ENCODE results near the gene PNPLA2. TPM values are rescaled to one million over a fixed set of nuclear protein-coding genes. Genes with fewer than 3 reads are reported as not detected.

Gene PNPLA2
- total RNA-seq, 2 donors from 2014 or later = 161 to 222 TPM

GRCh38 chr11:836274-836673 lies 17.6 kb downstream of the PNPLA2 start:
- DNase-seq (peak in 1 of 2 donors; percentile 12), ATAC-seq (no peak)
- intact Hi-C loops (cut with DNase I, micrococcal nuclease) = no loop called here

- intact Hi-C loops (cut with DNase I, micrococcal nuclease) = no loop called here
- ATAC-seq (no peak), DNase-seq (peak in 1 of 2 donors; percentile 7)
Measured at GRCh38 chr11:836700-837099, 18.0 kb downstream of the PNPLA2 start.

GRCh38 chr11:837189-837989 lies 18.7 kb downstream of the PNPLA2 start:
- DNase-seq (peak in 1 of 2 donors; percentile 22), ATAC-seq (no peak)
- intact Hi-C loops (cut with DNase I, micrococcal nuclease) = no loop called here

GRCh38 chr11:837990-838307 lies 19.2 kb downstream of the PNPLA2 start:
- no peak for DNase-seq
- intact Hi-C loops (cut with DNase I, micrococcal nuclease) = no loop called here
- no peak for ATAC-seq

GRCh38 chr11:838441-839279 lies 19.9 kb downstream of the PNPLA2 start:
- peak; percentile 59 to 74 for DNase-seq
- ATAC-seq = peak; percentile 15
- intact Hi-C loops (cut with DNase I, micrococcal nuclease) = no loop called here

GRCh38 chr11:839280-839623 lies 20.5 kb downstream of the PNPLA2 start:
- no peak for ATAC-seq
- intact Hi-C loops (cut with DNase I, micrococcal nuclease) = no loop called here
- no peak for DNase-seq

- intact Hi-C loops (cut with DNase I, micrococcal nuclease) = no loop called here
- ATAC-seq (no peak), DNase-seq (no peak)
Measured at GRCh38 chr11:839875-840617, 21.3 kb downstream of the PNPLA2 start.

- no peak for DNase-seq
- ATAC-seq = peak; percentile 31
- intact Hi-C loops (cut with DNase I, micrococcal nuclease) = no loop called here
Measured at GRCh38 chr11:841981-842369, 23.3 kb downstream of the PNPLA2 start.

GRCh38 chr11:842370-843002 lies 23.8 kb downstream of the PNPLA2 start, which contains the start of the genes POLR2L and TSPAN4:
TSS of gene POLR2L (minus strand) at chr11:842529. CDS start at chr11:842508, 21 bp downstream.
TSS of gene TSPAN4 (plus strand) at chr11:842852. CDS start at chr11:850305, 7,453 bp downstream.
- intact Hi-C loops (cut with DNase I, micrococcal nuclease) = no loop called here
- DNase-seq (peak; percentile 82 to 93), ATAC-seq (peak; percentile 69)

GRCh38 chr11:843086-843734 lies 24.5 kb downstream of the PNPLA2 start:
- intact Hi-C loops (cut with DNase I, micrococcal nuclease) = no loop called here
- DNase-seq (no peak), ATAC-seq (no peak)

- intact Hi-C loops (cut with DNase I, micrococcal nuclease) = no loop called here
Measured at GRCh38 chr11:843818-844692, 25.3 kb downstream of the PNPLA2 start.

GRCh38 chr11:844693-845644 lies 26.3 kb downstream of the PNPLA2 start:
- peak; percentile 1 for ATAC-seq
- intact Hi-C loops (cut with DNase I, micrococcal nuclease) = no loop called here
- peak; percentile 73 to 88 for DNase-seq

More at GRCh38 chr11:843818-844692, 25.3 kb downstream of the PNPLA2 start:
- no peak for ATAC-seq
- DNase-seq = peak; percentile 78 to 89

GRCh38 chr11:845872-846495 lies 27.3 kb downstream of the PNPLA2 start:
- DNase-seq (no peak), ATAC-seq (no peak)
- intact Hi-C loops (cut with DNase I, micrococcal nuclease) = no loop called here

- intact Hi-C loops (cut with DNase I, micrococcal nuclease) = no loop called here
- ATAC-seq = no peak
- DNase-seq = no peak
Measured at GRCh38 chr11:846496-847098, 27.9 kb downstream of the PNPLA2 start.

- no peak for ATAC-seq
- intact Hi-C loops (cut with DNase I, micrococcal nuclease) = no loop called here
- DNase-seq = no peak
Measured at GRCh38 chr11:847876-848275, 29.2 kb downstream of the PNPLA2 start.
